ENCODE data around the gene PRR14.

The PRR14 gene

DNA sequence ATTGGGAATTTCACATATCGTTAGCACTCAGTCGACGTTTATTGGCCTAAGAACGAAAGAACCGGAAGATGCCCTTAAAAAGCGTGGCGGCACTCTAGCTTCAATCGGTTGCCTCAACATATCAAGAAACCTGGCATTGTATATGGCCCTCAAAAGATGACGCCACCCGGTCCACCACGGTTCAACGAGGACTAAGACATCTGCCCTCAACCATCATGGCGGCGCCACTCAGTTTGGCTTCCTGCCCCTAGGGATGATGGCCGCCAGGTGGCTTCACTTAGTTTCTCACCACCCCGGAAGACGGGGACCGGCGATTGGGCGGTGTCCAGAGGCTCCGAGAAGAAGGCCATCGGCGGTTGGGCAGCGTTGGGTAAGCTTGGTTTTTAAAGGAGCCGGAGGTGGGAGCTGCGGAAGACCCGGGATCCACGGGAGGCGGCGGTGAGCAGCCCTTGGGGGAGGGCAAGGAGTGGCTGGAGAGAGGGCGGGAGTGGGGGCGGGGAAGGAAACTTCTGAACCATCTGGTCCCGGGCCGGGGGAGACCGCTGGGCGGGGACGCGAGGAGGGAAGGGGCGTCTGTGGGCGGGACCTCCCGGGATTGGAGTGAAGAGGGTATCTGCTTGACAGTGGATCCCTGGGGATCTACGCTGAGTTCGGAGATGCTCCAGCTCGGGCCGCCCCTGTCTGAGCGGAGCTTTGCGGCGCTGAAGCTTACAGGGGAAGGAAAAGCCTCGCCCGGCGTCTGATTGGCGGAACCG is at the start of gene PRR14:
TSS of gene PRR14 (plus strand) at position 592 of the 755 bp plus-strand sequence. CDS start 686 bp downstream, outside the sequence.
- TF ChIP-seq CTCF (IDR thresholded peaks at IDR 0.05) = no peak

- TF ChIP-seq CTCF (IDR thresholded peaks at IDR 0.05) = no peak
Measured at GRCh38 chr16:30601966-30602365, 48.8 kb upstream of the PRR14 start.

DNA sequence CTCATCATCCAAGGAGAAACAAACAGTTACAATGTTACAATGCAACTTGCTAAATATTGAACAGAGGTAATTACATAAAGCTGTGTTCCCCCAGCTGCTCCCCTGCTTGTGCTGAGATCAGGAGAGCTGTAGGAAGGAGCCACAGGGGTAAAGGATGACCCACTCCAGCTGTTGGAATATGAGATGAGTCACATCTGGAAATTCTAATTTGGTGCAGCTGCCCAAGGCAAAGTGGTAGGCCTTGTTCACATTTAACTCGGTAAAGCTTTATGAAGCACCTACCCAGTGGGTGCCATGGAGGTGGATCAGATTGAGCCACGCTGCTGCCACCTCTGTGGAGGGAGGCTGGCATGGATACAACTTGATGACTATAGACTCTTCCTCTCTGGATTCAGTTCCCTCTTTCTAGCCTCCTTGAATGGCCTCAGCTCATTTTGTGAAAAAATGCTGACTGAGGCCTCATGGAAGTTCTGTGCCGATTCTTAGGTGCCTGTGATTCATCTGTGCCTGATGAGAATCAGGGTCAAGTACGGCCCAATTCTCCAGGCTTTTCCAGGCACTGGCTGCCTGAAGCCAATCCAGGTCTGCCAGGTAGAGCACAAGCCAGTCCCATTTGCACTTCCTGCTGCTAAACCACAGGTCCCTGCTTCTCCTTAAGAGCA is 48.0 kb upstream of the PRR14 start:
- no peak for TF ChIP-seq CTCF (IDR thresholded peaks at IDR 0.05)

GRCh38 chr16:30603945-30604315 is 46.8 kb upstream of the PRR14 start:
- no peak for TF ChIP-seq CTCF (IDR thresholded peaks at IDR 0.05)

DNA sequence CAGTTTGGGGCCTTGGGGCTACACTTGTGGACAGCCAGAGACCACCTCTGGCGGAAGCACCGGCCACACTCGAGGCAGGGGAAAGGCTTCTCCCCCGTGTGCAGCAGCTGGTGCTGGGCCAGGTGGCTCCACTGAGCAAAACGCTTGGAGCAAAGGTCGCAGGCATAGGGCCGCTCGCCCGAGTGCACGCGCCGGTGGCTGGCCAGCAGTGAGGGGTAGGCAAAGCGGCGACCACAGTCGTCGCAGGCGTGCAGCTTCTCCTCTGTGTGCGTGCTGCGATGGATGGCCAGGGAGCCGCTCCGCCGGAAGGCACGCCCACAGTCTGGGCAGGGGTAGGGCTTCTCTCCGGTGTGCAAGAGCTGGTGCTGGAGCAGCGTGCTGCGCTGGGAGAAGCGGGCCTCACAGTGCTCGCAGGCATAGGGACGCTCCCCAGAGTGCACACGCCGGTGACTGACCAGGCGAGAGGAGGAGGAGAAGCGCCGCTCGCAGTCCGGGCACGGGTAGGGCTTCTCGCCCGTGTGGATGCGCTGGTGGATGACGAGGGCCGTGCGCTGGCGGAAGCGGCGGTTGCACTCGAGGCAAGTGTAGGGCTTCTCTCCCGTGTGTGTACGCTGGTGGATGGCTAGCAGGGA is 46.3 kb upstream of the PRR14 start:
- no peak for TF ChIP-seq CTCF (IDR thresholded peaks at IDR 0.05)

DNA sequence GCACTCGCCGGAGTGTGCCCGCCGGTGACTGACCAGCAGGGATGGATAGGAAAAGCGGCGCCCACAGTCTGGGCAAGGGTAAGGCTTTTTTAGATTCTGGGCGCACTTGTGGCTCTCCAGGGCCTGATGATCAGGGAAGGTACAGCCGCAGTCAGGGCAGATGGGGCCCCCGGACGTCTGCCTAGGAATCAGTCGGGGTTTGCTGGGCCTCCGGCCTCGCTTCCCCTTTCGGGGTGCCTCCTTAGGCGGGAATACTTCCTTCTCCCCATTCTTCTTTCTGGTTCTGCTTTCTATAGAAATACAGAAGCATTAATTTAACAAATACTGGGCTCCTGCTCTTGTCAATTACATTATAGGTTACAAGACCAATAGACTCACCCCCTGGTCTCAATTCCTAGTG is 45.6 kb upstream of the PRR14 start:
- no peak for TF ChIP-seq CTCF (IDR thresholded peaks at IDR 0.05)

GRCh38 chr16:30606004-30606403 is 44.8 kb upstream of the PRR14 start:
- no peak for TF ChIP-seq CTCF (IDR thresholded peaks at IDR 0.05)

Data from LNCAP (cell line).